Calu3 (cell line): Measurements from ENCODE around the gene LRP5. TPM values are rescaled to one million over a fixed set of nuclear protein-coding genes. Genes with fewer than 3 reads are reported as not detected.
"Not testable (repeated sequence)": the region's sequence is repeated elsewhere in the genome, so short reads cannot be mapped to it uniquely, and the experiment has no call there.

Source experiments
- BruUV-seq: library from RNA; stranded (reverse); fragments of 400-500 nt; replicated peaks from 2 replicates; lab custom pipeline; 2021; lab: Mats Ljungman, UMichigan
- CTCF ChIA-PET: fragments of 300-600 bp; sonication (Branson Sonifier 250); formaldehyde crosslinking; loops from one replicate; lab custom pipeline; 2022; ENCODE audit warnings: antibody characterized with exemption; lab: Charles Lee
- DNase-seq: peaks from one replicate; pipeline ENCODE4 v3.0.0; 2022
- H3K27ac Mint-ChIP-seq: one replicate; pipeline ENCODE4 v1.8.0; 2022; ENCODE audit warnings: mixed read lengths; ENCODE audit not compliant: unreplicated experiment
- H3K27me3 Mint-ChIP-seq: one replicate; pipeline ENCODE4 v1.8.0; 2022; ENCODE audit warnings: mixed read lengths; ENCODE audit not compliant: unreplicated experiment
- H3K36me3 Mint-ChIP-seq: one replicate; pipeline ENCODE4 v1.8.0; 2022; ENCODE audit warnings: mild to moderate bottlenecking, moderate library complexity, mixed read lengths; ENCODE audit not compliant: insufficient read depth, unreplicated experiment
- H3K4me1 Mint-ChIP-seq: one replicate; pipeline ENCODE4 v1.8.0; 2022; ENCODE audit warnings: mild to moderate bottlenecking, low read depth, mixed read lengths; ENCODE audit not compliant: unreplicated experiment
- H3K4me3 Mint-ChIP-seq: one replicate; pipeline ENCODE4 v1.8.0; 2022; ENCODE audit warnings: mild to moderate bottlenecking, low read depth, moderate library complexity, mixed read lengths; ENCODE audit not compliant: unreplicated experiment
- H3K9me3 Mint-ChIP-seq: one replicate; pipeline ENCODE4 v1.8.0; 2022; ENCODE audit warnings: low read depth, mixed read lengths; ENCODE audit not compliant: unreplicated experiment
- intact Hi-C: fragments of 100-400 bp; cut with micrococcal nuclease; formaldehyde crosslinking; loops from one replicate; pipeline ENCODE4 v1.10.0; 2022; ENCODE audit not compliant: unreplicated experiment
- total RNA-seq: library from RNA; stranded (reverse); gene quantifications from 2 replicates; pipeline ENCODE4 v1.2.3, GENCODE V29; 2022
- TF ChIP-seq, protein P1 (sequence below): fragments of 200-600 bp; IDR thresholded peaks from one replicate; pipeline ENCODE4 v1.8.0; 2022; ENCODE audit warnings: antibody characterized with exemption; ENCODE audit not compliant: unreplicated experiment

LRP5 gene
- total RNA-seq, 1 experiment from 2014 or later: 82.0 TPM

DNA sequence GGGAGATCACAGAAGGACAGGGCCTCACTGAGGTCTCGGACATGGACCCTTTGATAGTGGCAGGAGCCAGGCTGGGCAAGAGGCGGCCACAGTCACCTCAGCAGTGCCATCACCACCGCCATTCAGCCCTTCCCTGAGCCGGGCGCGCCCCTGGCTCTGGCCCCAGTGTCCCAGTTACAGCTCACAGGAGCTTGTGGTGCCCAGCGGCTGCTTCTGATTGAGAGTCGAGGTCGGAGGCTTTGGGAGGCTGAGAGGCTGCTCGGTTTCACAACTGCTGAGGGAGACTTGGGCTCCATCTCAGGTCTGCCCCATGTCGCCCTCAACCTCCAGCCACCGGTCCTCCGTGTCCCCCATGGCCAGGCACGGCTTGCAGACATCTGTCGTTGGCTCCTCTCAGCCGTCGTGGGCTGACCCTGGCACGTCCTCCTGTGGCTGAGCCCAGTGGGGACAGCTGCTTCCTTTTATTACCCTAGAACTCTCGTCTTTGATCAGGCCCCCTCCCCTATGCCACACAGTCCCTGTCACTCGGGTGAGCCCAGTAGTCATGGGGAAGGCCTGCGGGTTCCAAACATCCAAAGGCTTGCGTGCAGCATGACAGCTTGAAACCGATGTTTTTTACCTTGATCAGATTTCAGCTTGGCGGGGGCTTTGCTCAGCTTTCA is 119.7 kb downstream of the LRP5 start:
- Mint-ChIP-seq H3K4me3 (no peak overlapping the region), H3K4me1 (peaks cover 9% of the 10 kb centered on the region), H3K36me3 (peaks cover 35% of the 10 kb centered on the region), H3K27ac (no peak overlapping the region), H3K9me3 (peaks cover 6% of the 10 kb centered on the region), H3K27me3 (no peaks in the 10 kb centered on the region)
- DNase-seq: no peak
- no TSS peak for BruUV-seq
- TF ChIP-seq, protein P1, sequence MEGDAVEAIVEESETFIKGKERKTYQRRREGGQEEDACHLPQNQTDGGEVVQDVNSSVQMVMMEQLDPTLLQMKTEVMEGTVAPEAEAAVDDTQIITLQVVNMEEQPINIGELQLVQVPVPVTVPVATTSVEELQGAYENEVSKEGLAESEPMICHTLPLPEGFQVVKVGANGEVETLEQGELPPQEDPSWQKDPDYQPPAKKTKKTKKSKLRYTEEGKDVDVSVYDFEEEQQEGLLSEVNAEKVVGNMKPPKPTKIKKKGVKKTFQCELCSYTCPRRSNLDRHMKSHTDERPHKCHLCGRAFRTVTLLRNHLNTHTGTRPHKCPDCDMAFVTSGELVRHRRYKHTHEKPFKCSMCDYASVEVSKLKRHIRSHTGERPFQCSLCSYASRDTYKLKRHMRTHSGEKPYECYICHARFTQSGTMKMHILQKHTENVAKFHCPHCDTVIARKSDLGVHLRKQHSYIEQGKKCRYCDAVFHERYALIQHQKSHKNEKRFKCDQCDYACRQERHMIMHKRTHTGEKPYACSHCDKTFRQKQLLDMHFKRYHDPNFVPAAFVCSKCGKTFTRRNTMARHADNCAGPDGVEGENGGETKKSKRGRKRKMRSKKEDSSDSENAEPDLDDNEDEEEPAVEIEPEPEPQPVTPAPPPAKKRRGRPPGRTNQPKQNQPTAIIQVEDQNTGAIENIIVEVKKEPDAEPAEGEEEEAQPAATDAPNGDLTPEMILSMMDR: no peak
- CTCF ChIA-PET: no interaction called here
- intact Hi-C loops: no loop called here

DNA sequence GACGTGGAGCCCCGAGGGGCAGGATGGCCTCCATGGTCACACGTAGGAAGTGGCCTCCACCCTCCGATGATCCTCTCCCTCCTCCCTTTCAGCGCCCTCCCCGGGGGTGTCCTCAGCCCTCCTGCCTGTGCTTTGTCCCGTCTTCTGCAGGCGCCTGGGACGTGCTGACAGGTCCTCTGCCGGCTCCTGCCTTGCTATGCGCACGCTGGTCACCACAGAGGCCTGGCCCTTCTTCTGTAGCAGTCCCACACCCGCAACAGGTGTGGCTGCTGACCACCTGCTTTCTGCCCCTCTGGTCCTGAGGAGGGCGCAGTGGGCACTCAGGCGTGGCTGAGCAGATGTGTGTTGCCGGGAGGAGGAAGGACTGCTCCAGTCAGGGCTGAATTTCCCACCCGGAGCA is 120.5 kb downstream of the LRP5 start:
- Mint-ChIP-seq H3K4me3 (no peak overlapping the region), H3K27ac (no peak overlapping the region), H3K9me3 (peaks cover 6% of the 10 kb centered on the region), H3K36me3 (peaks cover 29% of the 10 kb centered on the region), H3K4me1 (peaks cover 9% of the 10 kb centered on the region), H3K27me3 (no peaks in the 10 kb centered on the region)
- TF ChIP-seq, protein P1: no peak
- no TSS peak for BruUV-seq
- intact Hi-C loops: no loop called here
- DNase-seq: no peak
- CTCF ChIA-PET: no interaction called here

DNA sequence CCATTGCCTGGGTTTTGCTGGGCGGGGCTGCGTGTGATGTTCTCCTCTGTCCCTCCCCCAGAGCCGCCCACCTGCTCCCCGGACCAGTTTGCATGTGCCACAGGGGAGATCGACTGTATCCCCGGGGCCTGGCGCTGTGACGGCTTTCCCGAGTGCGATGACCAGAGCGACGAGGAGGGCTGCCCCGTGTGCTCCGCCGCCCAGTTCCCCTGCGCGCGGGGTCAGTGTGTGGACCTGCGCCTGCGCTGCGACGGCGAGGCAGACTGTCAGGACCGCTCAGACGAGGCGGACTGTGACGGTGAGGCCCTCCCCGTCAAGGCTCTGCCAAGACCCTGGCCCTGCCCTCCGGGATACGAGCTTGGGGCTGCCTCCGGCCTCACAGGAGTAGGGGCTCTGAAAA is 121.2 kb downstream of the LRP5 start:
- no peak for DNase-seq
- H3K27ac Mint-ChIP-seq: no peak overlapping the region
- TF ChIP-seq, protein P1: no peak
- CTCF ChIA-PET: no interaction called here
- no TSS peak for BruUV-seq
- intact Hi-C loops: no loop called here
- H3K9me3 Mint-ChIP-seq: peaks cover 3% of the 10 kb centered on the region
- H3K27me3 Mint-ChIP-seq: no peaks in the 10 kb centered on the region
- H3K36me3 Mint-ChIP-seq: peaks cover 29% of the 10 kb centered on the region
- peaks cover 9% of the 10 kb centered on the region for H3K4me1 Mint-ChIP-seq
- H3K4me3 Mint-ChIP-seq: no peak overlapping the region

DNA sequence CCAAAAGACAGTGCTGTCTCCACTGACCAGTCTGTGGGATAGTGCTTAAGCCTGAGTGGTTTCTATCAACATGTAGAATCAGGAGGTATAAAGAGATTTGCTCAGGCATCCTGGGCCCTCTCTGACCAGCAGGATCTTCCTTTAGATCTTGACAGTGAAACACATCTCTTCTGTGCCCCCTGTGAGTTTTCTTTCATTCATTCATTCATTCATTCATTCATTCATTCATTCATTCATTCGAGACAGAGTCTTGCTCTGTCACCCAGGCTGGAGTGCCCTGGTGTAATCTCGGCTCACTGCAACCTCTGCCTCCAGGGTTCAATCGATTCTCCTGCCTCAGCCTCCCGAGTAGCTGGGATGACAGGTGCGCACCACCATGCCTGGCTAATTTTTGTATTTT is 121.8 kb downstream of the LRP5 start:
- H3K9me3 Mint-ChIP-seq, DNase-seq, H3K4me1 Mint-ChIP-seq, H3K27me3 Mint-ChIP-seq, BruUV-seq, H3K4me3 Mint-ChIP-seq, intact Hi-C loops, CTCF ChIA-PET, H3K27ac Mint-ChIP-seq: not testable (repeated sequence)
- peaks cover 30% of the 10 kb centered on the region for H3K36me3 Mint-ChIP-seq

DNA sequence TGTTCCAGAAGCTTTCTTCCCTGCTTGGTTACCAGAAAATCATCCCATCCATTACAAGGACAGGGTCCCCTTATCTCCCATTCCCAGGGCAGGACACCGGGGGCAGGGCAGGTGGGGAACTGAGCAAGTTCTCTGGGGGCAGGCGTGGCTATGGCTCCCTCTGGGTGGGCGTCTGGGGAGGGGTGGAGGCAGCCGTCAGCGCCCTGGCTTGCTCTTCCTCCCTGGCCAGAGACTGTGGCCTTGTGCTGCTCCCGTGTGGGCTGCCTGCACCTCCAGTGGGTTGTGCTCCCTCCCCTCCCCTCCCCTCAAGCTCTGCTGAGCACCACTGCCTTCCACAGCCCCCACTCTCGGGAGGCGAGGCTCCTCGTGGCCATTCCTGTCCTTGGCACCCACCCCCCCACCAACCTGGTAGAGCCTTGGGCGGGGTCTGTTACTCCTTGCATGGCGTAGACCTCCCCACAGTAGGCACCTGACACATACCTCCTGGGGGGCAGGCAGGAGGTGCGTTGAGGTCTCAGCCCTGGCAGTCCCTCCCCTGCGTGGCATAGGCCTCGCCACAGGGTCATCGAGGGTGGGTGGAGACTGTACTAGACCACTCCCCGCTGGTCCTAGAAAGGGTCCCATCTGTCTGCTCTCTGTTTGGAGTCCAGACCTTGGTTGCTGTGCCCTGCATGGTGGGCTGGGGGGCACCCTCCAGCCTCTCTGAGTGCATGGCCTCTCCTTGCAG is 123.9 kb downstream of the LRP5 start:
- Mint-ChIP-seq H3K9me3 (no peaks in the 10 kb centered on the region), H3K4me1 (no peaks in the 10 kb centered on the region), H3K27ac (peak overlapping the region; percentile 13), H3K36me3 (peaks cover 33% of the 10 kb centered on the region), H3K27me3 (no peaks in the 10 kb centered on the region), H3K4me3 (no peak overlapping the region)
- DNase-seq: no peak
- TF ChIP-seq, protein P1: no peak
- intact Hi-C loops: no loop called here
- CTCF ChIA-PET: no interaction called here
- BruUV-seq: no TSS peak
